ENCODE data around the gene AGR3. TPM values are rescaled to one million over a fixed set of nuclear protein-coding genes. Genes with fewer than 3 reads are reported as not detected.

The AGR3 gene
- total RNA-seq (2014; rRNA removed; shearing (Covaris generic)): not detected in 2 replicates

DNA sequence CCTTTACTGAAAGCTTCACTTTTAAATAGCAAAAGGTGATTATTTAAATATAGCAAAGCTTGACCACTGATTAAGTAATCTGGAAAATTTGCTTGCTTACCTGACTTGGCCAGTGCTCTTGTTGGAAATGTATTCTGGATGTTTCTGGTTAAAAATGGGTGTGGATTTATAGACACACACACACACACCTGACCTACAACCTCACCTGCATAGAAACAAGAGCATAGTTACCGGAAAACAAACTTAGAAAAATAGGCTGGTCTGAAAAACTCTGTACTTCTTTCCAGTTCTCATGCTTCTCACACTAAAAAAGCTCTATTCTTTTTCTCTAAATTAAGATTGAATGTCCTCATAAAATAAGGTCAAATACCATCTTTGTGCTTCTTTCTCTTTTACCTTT, at the start of gene AGR3:
Gene AGR3, minus strand, starts transcription at position 140 of the 400 bp plus-strand sequence. CDS start 3,365 bp downstream, outside the sequence.
- Histone ChIP-seq H3K27ac (no peak within 1 kb of the TSS), H3K36me3 (no peaks in the 10 kb centered on the region), H3K4me1 (replicated peaks) (no peaks in the 10 kb centered on the region), H3K27me3 (replicated peaks) (no peaks in the 10 kb centered on the region), H3K9me3 (replicated peaks) (no peaks in the 10 kb centered on the region; the same call in 1 of the 2 replicates), H3K4me3 (no peak within 1 kb of the TSS)
- DNase-seq (ENCODE audit: low read depth in 1 of 2, low spot score in 2 of 2): no peak

DNA sequence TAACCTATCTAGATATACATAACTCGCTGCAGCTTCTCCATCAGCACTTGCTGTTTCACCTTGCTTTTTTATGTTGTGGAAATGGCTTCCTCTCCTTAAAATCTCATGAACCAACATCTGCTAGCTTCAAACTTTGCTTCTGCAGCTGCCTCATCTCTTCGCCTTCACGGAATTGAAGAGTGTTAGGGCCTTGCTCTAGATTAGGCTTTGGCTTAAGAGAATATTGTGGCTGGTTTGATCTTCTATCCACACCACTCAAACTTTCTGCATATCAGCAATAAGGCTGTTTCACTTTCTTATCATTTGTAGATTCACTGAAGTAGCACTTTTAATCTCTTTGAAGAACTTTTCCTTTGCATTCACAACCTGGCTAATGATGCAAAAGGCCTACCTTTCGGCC, 49.2 kb upstream of the AGR3 start:
- H3K4me1 ChIP-seq (replicated peaks): peaks cover 30% of the 10 kb centered on the region
- no peaks in the 10 kb centered on the region for H3K36me3 ChIP-seq
- DNase-seq (ENCODE audit: low read depth in 1 of 2, low spot score in 2 of 2): no peak
- no peaks in the 10 kb centered on the region; the same call in 1 of the 2 replicates for H3K9me3 ChIP-seq (replicated peaks)
- no peak overlapping the region for H3K4me3 ChIP-seq
- H3K27ac ChIP-seq: no peak overlapping the region
- H3K27me3 ChIP-seq (replicated peaks): no peaks in the 10 kb centered on the region

GRCh38 chr7:16929146-16929762, 47.5 kb upstream of the AGR3 start:
- Histone ChIP-seq H3K9me3 (replicated peaks) (no peaks in the 10 kb centered on the region; the same call in 1 of the 2 replicates), H3K4me3 (no peak overlapping the region), H3K4me1 (replicated peaks) (peaks cover 14% of the 10 kb centered on the region), H3K36me3 (no peaks in the 10 kb centered on the region), H3K27me3 (replicated peaks) (no peaks in the 10 kb centered on the region), H3K27ac (no peak overlapping the region)
- no peak for DNase-seq (ENCODE audit: low read depth in 1 of 2, low spot score in 2 of 2)

GRCh38 chr7:16926861-16927260, 45.1 kb upstream of the AGR3 start:
- H3K27me3 ChIP-seq (replicated peaks): no peaks in the 10 kb centered on the region
- H3K9me3 ChIP-seq (replicated peaks): no peaks in the 10 kb centered on the region; the same call in 1 of the 2 replicates
- H3K36me3 ChIP-seq: no peaks in the 10 kb centered on the region
- H3K4me3 ChIP-seq: no peak overlapping the region
- peaks cover 15% of the 10 kb centered on the region for H3K4me1 ChIP-seq (replicated peaks)
- no peak overlapping the region for H3K27ac ChIP-seq
- no peak for DNase-seq (ENCODE audit: low read depth in 1 of 2, low spot score in 2 of 2)

GRCh38 chr7:16926283-16926682, 44.5 kb upstream of the AGR3 start:
- Histone ChIP-seq H3K9me3 (replicated peaks) (no peaks in the 10 kb centered on the region; the same call in 1 of the 2 replicates), H3K36me3 (no peaks in the 10 kb centered on the region), H3K4me1 (replicated peaks) (peaks cover 20% of the 10 kb centered on the region), H3K27me3 (replicated peaks) (no peaks in the 10 kb centered on the region), H3K4me3 (no peak overlapping the region), H3K27ac (no peak overlapping the region)
- DNase-seq (ENCODE audit: low read depth in 1 of 2, low spot score in 2 of 2): peak in 1 of 2 experiments; percentile 42

GRCh38 chr7:16925609-16926008, 43.8 kb upstream of the AGR3 start:
- H3K27ac ChIP-seq: no peak overlapping the region
- H3K9me3 ChIP-seq (replicated peaks): no peaks in the 10 kb centered on the region; the same call in 1 of the 2 replicates
- no peak overlapping the region for H3K4me3 ChIP-seq
- H3K27me3 ChIP-seq (replicated peaks): no peaks in the 10 kb centered on the region
- DNase-seq (ENCODE audit: low read depth in 1 of 2, low spot score in 2 of 2): no peak
- H3K4me1 ChIP-seq (replicated peaks): peaks cover 21% of the 10 kb centered on the region
- H3K36me3 ChIP-seq: no peaks in the 10 kb centered on the region

GRCh38 chr7:16923019-16923418, 41.2 kb upstream of the AGR3 start:
- H3K27ac ChIP-seq: no peak overlapping the region
- peaks cover 21% of the 10 kb centered on the region for H3K4me1 ChIP-seq (replicated peaks)
- no peak for DNase-seq (ENCODE audit: low read depth in 1 of 2, low spot score in 2 of 2)
- no peaks in the 10 kb centered on the region for H3K27me3 ChIP-seq (replicated peaks)
- no peaks in the 10 kb centered on the region for H3K36me3 ChIP-seq
- no peaks in the 10 kb centered on the region; the same call in 1 of the 2 replicates for H3K9me3 ChIP-seq (replicated peaks)
- H3K4me3 ChIP-seq: no peak overlapping the region

DNA sequence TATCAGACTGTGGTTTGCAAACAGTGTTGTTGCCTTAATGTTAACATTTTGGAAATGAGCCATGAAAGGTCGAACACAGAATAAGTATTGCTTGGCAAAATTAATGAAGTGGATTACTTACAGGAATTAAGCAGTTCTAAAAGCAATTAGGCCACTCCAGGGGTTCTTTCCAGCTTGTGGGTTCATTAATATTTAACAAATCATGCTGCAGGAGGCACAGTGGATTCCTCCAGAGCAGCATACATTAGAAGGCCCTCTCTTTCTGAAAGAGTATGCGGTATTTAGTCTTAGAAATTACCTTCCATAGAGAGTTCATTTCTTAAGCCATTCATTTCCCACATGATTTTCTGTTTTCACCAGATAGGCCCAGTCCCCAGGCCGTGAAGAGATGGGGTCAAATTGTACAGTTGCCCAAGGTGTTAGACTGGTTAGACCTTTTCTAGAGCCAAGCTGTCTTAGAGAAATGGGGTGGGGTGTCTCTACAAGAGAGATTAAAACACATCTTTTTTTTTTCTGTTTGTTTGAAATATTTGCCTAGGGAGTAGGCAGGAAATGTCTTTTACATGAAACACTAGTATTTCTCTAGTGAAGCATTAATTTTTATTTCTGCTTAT, 40.0 kb upstream of the AGR3 start:
- no peaks in the 10 kb centered on the region; the same call in 1 of the 2 replicates for H3K9me3 ChIP-seq (replicated peaks)
- no peak for DNase-seq (ENCODE audit: low read depth in 1 of 2, low spot score in 2 of 2)

GRCh38 chr7:16921151-16921550, 39.4 kb upstream of the AGR3 start:
- H3K4me3 ChIP-seq: no peak overlapping the region

More for the DNA sequence above, 40.0 kb upstream of the AGR3 start:
- Histone ChIP-seq H3K36me3 (no peaks in the 10 kb centered on the region), H3K4me3 (no peak overlapping the region), H3K27me3 (replicated peaks) (no peaks in the 10 kb centered on the region), H3K27ac (peak overlapping the region; percentile 22; the same call in 1 of the 2 replicates), H3K4me1 (replicated peaks) (peaks cover 26% of the 10 kb centered on the region)

DNA sequence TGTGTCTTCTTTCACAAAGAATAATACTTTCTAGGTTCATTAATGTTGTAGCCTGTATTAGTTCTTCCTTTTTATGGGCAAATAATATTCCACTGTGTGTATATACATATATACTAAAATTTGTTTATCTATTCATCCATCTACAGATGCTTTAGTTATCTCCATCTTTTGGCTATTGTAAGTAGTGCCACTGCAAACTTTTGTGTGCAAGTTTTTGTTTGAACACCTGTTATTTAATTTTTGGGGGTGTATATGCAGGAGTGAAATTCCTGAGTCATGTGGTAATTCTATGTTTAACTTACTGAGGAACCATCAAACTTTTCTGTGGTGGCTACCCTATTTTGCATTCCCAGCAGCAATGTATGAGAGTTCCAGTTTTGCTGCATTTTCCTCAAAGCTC, 37.7 kb upstream of the AGR3 start:
- peaks cover 40% of the 10 kb centered on the region for H3K4me1 ChIP-seq (replicated peaks)
- no peak for DNase-seq (ENCODE audit: low read depth in 1 of 2, low spot score in 2 of 2)
- no peaks in the 10 kb centered on the region for H3K36me3 ChIP-seq
- no peaks in the 10 kb centered on the region for H3K27me3 ChIP-seq (replicated peaks)
- H3K4me3 ChIP-seq: no peak overlapping the region
- H3K9me3 ChIP-seq (replicated peaks): no peaks in the 10 kb centered on the region
- no peak overlapping the region for H3K27ac ChIP-seq

More at GRCh38 chr7:16921151-16921550, 39.4 kb upstream of the AGR3 start:
- Histone ChIP-seq H3K27ac (no peak overlapping the region), H3K36me3 (no peaks in the 10 kb centered on the region), H3K9me3 (replicated peaks) (no peaks in the 10 kb centered on the region), H3K27me3 (replicated peaks) (no peaks in the 10 kb centered on the region), H3K4me1 (replicated peaks) (peaks cover 26% of the 10 kb centered on the region)
- DNase-seq (ENCODE audit: low read depth in 1 of 2, low spot score in 2 of 2): no peak

GRCh38 chr7:16918288-16918895, 36.6 kb upstream of the AGR3 start:
- Histone ChIP-seq H3K27ac (no peak overlapping the region), H3K36me3 (no peaks in the 10 kb centered on the region), H3K27me3 (replicated peaks) (no peaks in the 10 kb centered on the region), H3K4me3 (no peak overlapping the region), H3K9me3 (replicated peaks) (no peaks in the 10 kb centered on the region), H3K4me1 (replicated peaks) (peaks cover 40% of the 10 kb centered on the region)
- DNase-seq (ENCODE audit: low read depth in 1 of 2, low spot score in 2 of 2): peak in 1 of 2 experiments; percentile 59

GRCh38 chr7:16916738-16917137, 35.0 kb upstream of the AGR3 start:
- H3K4me3 ChIP-seq: no peak overlapping the region
- H3K9me3 ChIP-seq (replicated peaks): no peaks in the 10 kb centered on the region
- H3K27ac ChIP-seq: peak overlapping the region; percentile 62
- no peak for DNase-seq (ENCODE audit: low read depth in 1 of 2, low spot score in 2 of 2)
- H3K27me3 ChIP-seq (replicated peaks): no peaks in the 10 kb centered on the region
- peaks cover 38% of the 10 kb centered on the region for H3K4me1 ChIP-seq (replicated peaks)
- no peaks in the 10 kb centered on the region for H3K36me3 ChIP-seq

- H3K27me3 ChIP-seq (replicated peaks): no peaks in the 10 kb centered on the region
- no peaks in the 10 kb centered on the region for H3K36me3 ChIP-seq
- DNase-seq (ENCODE audit: low read depth in 1 of 2, low spot score in 2 of 2): peak; percentile 59 to 80
- peak overlapping the region; percentile 62 for H3K27ac ChIP-seq
- peaks cover 34% of the 10 kb centered on the region for H3K4me1 ChIP-seq (replicated peaks)
- no peaks in the 10 kb centered on the region for H3K9me3 ChIP-seq (replicated peaks)
- H3K4me3 ChIP-seq: 0 out of 2 replicates have a peak overlapping the region, but pooled peaks have one; percentile 2
Measured at GRCh38 chr7:16916105-16916639, 34.4 kb upstream of the AGR3 start.

- no peaks in the 10 kb centered on the region for H3K9me3 ChIP-seq (replicated peaks)
- peaks cover 34% of the 10 kb centered on the region for H3K4me1 ChIP-seq (replicated peaks)
- peak overlapping the region; percentile 62 for H3K27ac ChIP-seq
- DNase-seq (ENCODE audit: low read depth in 1 of 2, low spot score in 2 of 2): peak; percentile 73 to 84
- no peak overlapping the region for H3K4me3 ChIP-seq
- H3K36me3 ChIP-seq: no peaks in the 10 kb centered on the region
- H3K27me3 ChIP-seq (replicated peaks): no peaks in the 10 kb centered on the region
Measured at GRCh38 chr7:16915405-16915804, 33.6 kb upstream of the AGR3 start.

Data from SJSA1 (cell line).